GM19372 (cell line): ENCODE data around the gene ZNF862.
"Not testable (repeated sequence)": the region's sequence is repeated elsewhere in the genome, so short reads cannot be mapped to it uniquely, and the experiment has no call there.

Source experiments
- ATAC-seq: cut with Tn5 transposase; IDR thresholded peaks from one replicate; pipeline ENCODE4 v1.9.1; 2021; ENCODE audit warnings: mild to moderate bottlenecking, low read depth, moderate library complexity; ENCODE audit not compliant: unreplicated experiment

Gene ZNF862

GRCh38 chr7:149912126-149912525 lies 74.0 kb downstream of the ZNF862 start:
- ATAC-seq = not testable (repeated sequence)
